ENCODE results near the gene MDH1B.
A peak's percentile ranks its signal among the peaks of the same experiment; 100 is the strongest.

MDH1B gene

GRCh38 chr2:206693399-206694137 lies 71.6 kb downstream of the MDH1B start:
- peak; percentile 23 for DNase-seq (ENCODE audit: low read depth)

- DNase-seq (ENCODE audit: low read depth) = no peak
These were observed 72.2 kb downstream of the MDH1B start for GRCh38 chr2:206692971-206693370.

GRCh38 chr2:206688990-206689389 lies 76.1 kb downstream of the MDH1B start:
- no peak for DNase-seq (ENCODE audit: low read depth)

- no peak for DNase-seq (ENCODE audit: low read depth)
These were observed 76.7 kb downstream of the MDH1B start for GRCh38 chr2:206688453-206688852.

Data from GM04504 (cell line).